ENCODE results near the gene C1QTNF2.

The C1QTNF2 gene, protein sequence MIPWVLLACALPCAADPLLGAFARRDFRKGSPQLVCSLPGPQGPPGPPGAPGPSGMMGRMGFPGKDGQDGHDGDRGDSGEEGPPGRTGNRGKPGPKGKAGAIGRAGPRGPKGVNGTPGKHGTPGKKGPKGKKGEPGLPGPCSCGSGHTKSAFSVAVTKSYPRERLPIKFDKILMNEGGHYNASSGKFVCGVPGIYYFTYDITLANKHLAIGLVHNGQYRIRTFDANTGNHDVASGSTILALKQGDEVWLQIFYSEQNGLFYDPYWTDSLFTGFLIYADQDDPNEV

DNA sequence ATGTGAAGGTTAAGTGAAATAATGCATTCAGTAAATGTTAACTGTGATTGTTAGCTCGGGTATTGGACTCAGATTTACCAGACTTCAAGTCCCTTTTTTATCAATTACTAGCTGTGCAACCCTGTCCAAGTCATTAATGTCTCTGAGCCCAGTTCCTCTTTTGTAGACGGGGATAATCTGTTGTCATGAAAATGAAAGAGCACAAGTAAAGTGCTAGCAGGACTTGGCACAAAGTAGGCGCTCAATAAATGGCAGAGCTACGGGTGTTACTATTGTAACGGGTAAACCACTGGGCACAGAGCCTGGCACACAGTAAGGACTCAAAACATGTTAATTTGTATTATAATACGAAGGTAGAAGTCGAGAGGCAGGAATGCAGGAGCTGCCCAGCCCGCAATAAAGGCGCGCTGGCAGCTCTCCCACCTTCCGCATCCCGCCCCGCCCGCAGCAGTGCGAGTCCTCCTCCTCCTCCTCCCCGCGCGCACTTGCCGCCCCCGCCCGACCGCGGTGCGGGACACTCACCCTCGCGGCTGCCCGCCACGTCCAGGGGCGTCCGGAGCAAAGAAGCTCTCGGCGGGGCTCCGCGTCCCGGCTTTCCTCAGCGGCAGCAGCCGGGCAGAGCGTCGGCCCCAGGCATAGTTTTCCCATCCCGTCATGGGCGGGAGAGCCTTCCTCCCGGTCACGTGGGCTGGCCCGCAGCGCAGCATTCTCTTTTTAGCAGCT lies at the start of gene C1QTNF2:
Gene C1QTNF2 (minus strand): TSS at position 637 of the 723 bp plus-strand sequence. CDS start 15,615 bp downstream, outside the sequence.
- no peaks in the 10 kb centered on the region for H3K36me3 ChIP-seq (ENCODE audit: insufficient read depth, insufficient read length, low read length)
- H3K4me1 ChIP-seq (ENCODE audit: insufficient read depth, insufficient read length), result peaks cover 6% of the 10 kb centered on the region
- H3K9me3 ChIP-seq (ENCODE audit: insufficient read depth, low read length), result no peaks in the 10 kb centered on the region
- TF ChIP-seq ZNF274 (IDR thresholded peaks at IDR 0.05; ENCODE audit: low read depth, low read length), result no peak
- TF ChIP-seq YY1 (IDR thresholded peaks at IDR 0.05; ENCODE audit: insufficient read depth, insufficient read length), result no peak
- TF ChIP-seq SUZ12 (IDR thresholded peaks at IDR 0.05; ENCODE audit: extremely low read depth, insufficient read depth, insufficient read length), result no peak
- DNase-seq (ENCODE audit: low read depth, low spot score), result peak; percentile 15
- H3K9ac ChIP-seq (ENCODE audit: insufficient read length, low read depth), result peak within 1 kb of the TSS; percentile 62
- H3K27me3 ChIP-seq (ENCODE audit: insufficient read depth, insufficient read length), result peaks cover 35% of the 10 kb centered on the region
- H3K4me3 ChIP-seq (ENCODE audit: insufficient read length, low read depth), result peak within 1 kb of the TSS; percentile 34

DNA sequence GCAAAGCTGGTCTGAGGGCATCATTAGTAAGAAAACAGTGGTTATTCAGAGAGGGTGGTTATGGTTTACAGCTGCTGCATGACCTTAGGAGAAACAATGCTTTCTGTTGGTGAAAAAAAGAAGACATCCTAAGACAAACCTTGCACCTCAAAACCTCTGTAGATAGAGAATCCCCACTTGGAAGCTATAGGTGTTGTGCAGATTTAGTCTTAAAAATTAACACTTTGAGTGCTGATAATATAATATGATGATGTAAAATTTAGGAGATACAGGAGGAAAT lies 49.8 kb upstream of the C1QTNF2 start:
- Histone ChIP-seq H3K4me3 (ENCODE audit: insufficient read length, low read depth) (no peak overlapping the region), H3K27me3 (ENCODE audit: insufficient read depth, insufficient read length) (no peaks in the 10 kb centered on the region), H3K36me3 (ENCODE audit: insufficient read depth, insufficient read length, low read length) (peaks cover 29% of the 10 kb centered on the region), H3K9ac (ENCODE audit: insufficient read length, low read depth) (no peak overlapping the region), H3K9me3 (ENCODE audit: insufficient read depth, low read length) (no peaks in the 10 kb centered on the region), H3K4me1 (ENCODE audit: insufficient read depth, insufficient read length) (peaks cover 5% of the 10 kb centered on the region)
- TF ChIP-seq YY1 (IDR thresholded peaks at IDR 0.05; ENCODE audit: insufficient read depth, insufficient read length) (no peak), ZNF274 (IDR thresholded peaks at IDR 0.05; ENCODE audit: low read depth, low read length) (no peak), SUZ12 (IDR thresholded peaks at IDR 0.05; ENCODE audit: extremely low read depth, insufficient read depth, insufficient read length) (no peak)
- DNase-seq (ENCODE audit: low read depth, low spot score), result no peak

DNA sequence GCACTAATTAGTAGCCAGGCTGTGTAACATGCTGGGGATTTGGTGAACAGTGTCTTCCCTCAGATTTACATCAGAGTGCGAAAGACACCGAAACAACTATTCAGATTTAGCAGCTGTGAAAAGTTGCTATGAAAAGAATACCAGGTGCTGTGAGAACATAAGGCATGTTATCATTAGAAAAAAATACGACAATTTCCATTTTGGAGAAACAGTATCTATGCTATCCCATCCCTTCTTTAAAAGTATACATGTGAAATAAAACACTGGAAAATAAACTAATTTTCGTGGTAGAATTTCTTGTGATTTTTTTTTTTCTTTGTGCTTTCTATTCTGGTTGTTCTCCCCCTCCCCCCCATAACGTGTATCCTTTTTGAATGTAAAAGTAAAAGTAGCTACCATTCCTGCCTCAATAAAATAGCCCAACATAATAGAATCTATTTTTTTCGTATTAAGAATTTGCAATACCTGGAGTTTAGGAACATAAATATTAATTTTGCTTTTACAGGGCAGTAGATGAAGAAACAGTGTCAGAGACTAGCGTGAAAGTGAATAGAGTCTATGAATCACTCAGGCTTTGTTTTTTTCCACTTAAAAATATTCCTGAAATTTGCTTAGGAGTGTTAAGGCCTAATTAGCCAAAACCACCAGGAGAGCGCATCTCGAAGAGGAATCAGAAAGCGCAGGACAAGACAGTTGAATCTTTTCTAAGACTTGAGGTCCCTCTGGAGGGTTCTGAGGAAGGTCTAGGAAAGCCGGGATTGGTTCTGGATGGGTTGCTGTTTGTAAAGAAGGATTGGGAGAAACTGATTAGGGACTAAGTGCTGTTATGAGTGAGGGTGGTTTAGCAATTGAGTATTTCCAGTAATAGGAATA lies 49.3 kb upstream of the C1QTNF2 start:
- DNase-seq (ENCODE audit: low read depth, low spot score), result no peak
- Histone ChIP-seq H3K9me3 (ENCODE audit: insufficient read depth, low read length) (no peaks in the 10 kb centered on the region), H3K9ac (ENCODE audit: insufficient read length, low read depth) (peak overlapping the region; percentile 81), H3K4me3 (ENCODE audit: insufficient read length, low read depth) (peak overlapping the region; percentile 88), H3K36me3 (ENCODE audit: insufficient read depth, insufficient read length, low read length) (peaks cover 27% of the 10 kb centered on the region), H3K27me3 (ENCODE audit: insufficient read depth, insufficient read length) (no peaks in the 10 kb centered on the region), H3K4me1 (ENCODE audit: insufficient read depth, insufficient read length) (peaks cover 5% of the 10 kb centered on the region)
- TF ChIP-seq SUZ12 (IDR thresholded peaks at IDR 0.05; ENCODE audit: extremely low read depth, insufficient read depth, insufficient read length) (no peak), YY1 (IDR thresholded peaks at IDR 0.05; ENCODE audit: insufficient read depth, insufficient read length) (no peak), ZNF274 (IDR thresholded peaks at IDR 0.05; ENCODE audit: low read depth, low read length) (no peak)

DNA sequence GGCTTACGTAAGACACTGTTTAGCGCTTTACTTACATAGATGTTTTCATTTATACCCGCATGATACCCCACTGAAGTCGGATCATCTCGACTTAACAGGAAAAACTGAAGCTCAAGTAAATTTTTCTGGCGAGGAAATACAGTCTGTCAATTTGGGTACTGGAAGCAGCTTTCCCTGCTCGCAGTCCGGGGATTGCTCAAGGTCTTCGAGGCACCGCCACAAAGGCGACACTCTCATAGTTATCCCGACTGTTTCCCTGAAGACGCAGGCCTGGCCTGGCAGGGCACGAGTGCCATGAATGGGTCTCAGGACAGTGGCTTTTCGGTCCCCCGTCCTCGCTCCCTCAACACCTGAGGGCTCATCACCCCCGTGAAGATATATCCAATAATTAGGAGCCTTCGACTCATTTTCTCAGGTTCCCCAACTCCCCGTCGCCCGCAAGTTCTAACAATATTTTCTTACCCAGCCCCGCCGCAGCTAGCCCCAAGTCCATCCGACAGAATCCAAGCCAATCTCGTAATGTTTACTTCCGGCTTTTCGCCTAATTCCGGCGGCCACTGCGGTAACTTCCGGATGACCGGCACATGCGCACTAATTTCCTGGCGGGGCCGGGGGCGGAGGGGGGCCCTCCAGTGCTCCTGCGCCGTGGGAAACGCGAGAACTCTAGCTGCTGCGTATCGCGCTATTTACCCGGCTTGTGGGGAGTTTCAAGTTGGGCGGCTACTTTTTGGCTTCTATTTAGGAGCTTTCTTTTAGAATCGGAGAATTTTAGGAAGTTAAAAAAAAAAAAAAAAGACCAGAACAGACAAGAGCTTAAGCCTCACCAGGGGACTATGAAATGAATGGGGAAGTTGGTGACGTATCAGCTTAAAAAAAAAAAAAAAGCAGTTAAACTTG lies 48.4 kb upstream of the C1QTNF2 start, which contains the start of gene SLU7:
Gene SLU7 (minus strand): TSS at position 521 of the 897 bp plus-strand sequence. CDS start 3,787 bp downstream, outside the sequence.
- H3K4me1 ChIP-seq (ENCODE audit: insufficient read depth, insufficient read length), result peaks cover 5% of the 10 kb centered on the region

DNA sequence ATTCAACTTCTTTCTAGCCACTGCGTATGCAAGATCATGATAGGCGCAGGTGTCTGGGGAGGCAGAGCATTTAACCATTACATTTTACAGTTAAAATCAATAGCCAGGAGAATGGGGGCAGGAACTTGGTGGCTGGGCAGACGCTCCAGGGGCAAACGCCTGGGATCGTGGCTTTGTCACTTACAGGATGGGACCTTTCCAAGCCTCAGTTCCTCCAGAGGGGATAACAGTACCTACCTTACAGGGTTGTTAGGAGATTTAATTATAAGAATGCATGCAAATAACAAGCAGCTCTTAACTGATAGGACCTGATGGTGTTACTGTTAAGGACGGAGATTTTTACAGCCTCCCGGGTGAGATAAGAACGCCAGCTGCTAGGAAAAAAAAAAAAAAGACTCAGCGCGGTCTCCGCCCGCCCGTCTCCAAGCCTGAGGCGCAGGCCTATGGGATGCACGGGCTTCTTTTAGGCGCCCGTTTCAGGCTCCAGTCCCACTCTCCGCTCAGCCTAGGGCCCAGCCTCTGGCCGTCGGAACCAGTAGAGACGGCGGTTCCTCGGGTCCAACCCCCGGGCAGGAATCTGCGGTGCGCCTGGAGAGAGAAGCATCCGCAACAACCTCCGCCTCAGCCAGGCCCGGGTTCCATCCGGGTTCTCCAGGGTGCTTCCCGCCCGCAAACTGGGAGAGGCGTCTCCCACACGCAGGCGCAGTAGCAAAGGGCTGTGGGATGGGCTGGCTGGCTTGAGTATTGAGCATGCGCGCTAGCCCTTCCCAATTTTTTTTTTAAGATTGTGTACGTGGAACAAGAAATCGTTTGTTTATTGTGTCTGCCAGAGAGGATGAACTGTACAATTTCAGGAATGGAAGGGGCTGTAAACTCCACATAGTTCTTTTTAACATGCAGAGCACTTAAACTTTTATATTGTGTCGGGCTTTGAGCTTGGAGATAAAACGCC lies 29.3 kb upstream of the C1QTNF2 start, which contains the start of gene FAM200C:
Gene FAM200C (minus strand): TSS at position 653 of the 952 bp plus-strand sequence. CDS start 4,564 bp downstream, outside the sequence.
- Histone ChIP-seq H3K36me3 (ENCODE audit: insufficient read depth, insufficient read length, low read length) (peaks cover 23% of the 10 kb centered on the region), H3K4me3 (ENCODE audit: insufficient read length, low read depth) (peak within 1 kb of the TSS; percentile 81), H3K4me1 (ENCODE audit: insufficient read depth, insufficient read length) (no peaks in the 10 kb centered on the region), H3K27me3 (ENCODE audit: insufficient read depth, insufficient read length) (no peaks in the 10 kb centered on the region), H3K9me3 (ENCODE audit: insufficient read depth, low read length) (no peaks in the 10 kb centered on the region), H3K9ac (ENCODE audit: insufficient read length, low read depth) (peak within 1 kb of the TSS; percentile 97)
- peak; percentile 77 for DNase-seq (ENCODE audit: low read depth, low spot score)
- TF ChIP-seq SUZ12 (IDR thresholded peaks at IDR 0.05; ENCODE audit: extremely low read depth, insufficient read depth, insufficient read length) (no peak), ZNF274 (IDR thresholded peaks at IDR 0.05; ENCODE audit: low read depth, low read length) (no peak), YY1 (IDR thresholded peaks at IDR 0.05; ENCODE audit: insufficient read depth, insufficient read length) (no peak)

More for the DNA sequence above, 48.4 kb upstream of the C1QTNF2 start, which contains the start of gene SLU7:
- peak within 1 kb of the TSS; percentile 91 for H3K9ac ChIP-seq (ENCODE audit: insufficient read length, low read depth)
- DNase-seq (ENCODE audit: low read depth, low spot score), result peak; percentile 87
- no peaks in the 10 kb centered on the region for H3K9me3 ChIP-seq (ENCODE audit: insufficient read depth, low read length)
- H3K36me3 ChIP-seq (ENCODE audit: insufficient read depth, insufficient read length, low read length), result peaks cover 26% of the 10 kb centered on the region
- peak within 1 kb of the TSS; percentile 88 for H3K4me3 ChIP-seq (ENCODE audit: insufficient read length, low read depth)
- no peaks in the 10 kb centered on the region for H3K27me3 ChIP-seq (ENCODE audit: insufficient read depth, insufficient read length)
- TF ChIP-seq YY1 (IDR thresholded peaks at IDR 0.05; ENCODE audit: insufficient read depth, insufficient read length) (no peak), ZNF274 (IDR thresholded peaks at IDR 0.05; ENCODE audit: low read depth, low read length) (no peak), SUZ12 (IDR thresholded peaks at IDR 0.05; ENCODE audit: extremely low read depth, insufficient read depth, insufficient read length) (no peak)
